ENCODE results near the gene CNOT3. TPM values are rescaled to one million over a fixed set of nuclear protein-coding genes. Genes with fewer than 3 reads are reported as not detected.

Gene CNOT3
- total and polyA plus RNA-seq, 2 donors (not counting 3 experiments of a cell fraction or from before 2014, with no cell fraction given): 20.4 to 74.7 TPM

DNA sequence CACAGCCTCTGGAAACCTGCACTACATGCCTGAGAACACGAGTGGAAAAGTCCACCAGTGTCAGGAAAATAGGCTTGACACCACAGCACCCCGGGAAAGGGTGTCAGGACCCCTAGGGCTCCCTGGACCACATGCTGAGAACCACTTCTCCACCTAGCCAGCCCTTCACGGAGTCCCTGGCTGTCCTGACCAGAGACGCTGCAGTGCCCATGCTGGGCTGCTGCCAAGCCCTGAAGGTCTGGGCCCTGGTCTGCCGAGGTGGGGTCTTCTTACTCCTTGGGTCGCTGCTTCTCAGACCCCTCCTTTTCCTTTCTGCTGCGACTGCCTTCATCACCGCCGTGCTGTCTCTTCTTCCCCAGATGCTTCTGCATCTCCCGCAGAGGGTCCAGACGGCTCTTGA is 18.9 kb downstream of the CNOT3 start:
- Histone ChIP-seq H3K9me3 (replicated peaks; ENCODE audit: control insufficient read depth, insufficient read depth, low read length) (no peaks in the 10 kb centered on the region), H3K9me1 (replicated peaks; ENCODE audit: control insufficient read depth, extremely low read depth, insufficient read depth, low read length) (no peaks in the 10 kb centered on the region), H3K27me3 (ENCODE audit: control insufficient read depth in 2 of 2, insufficient read depth in 2 of 2, low read length in 2 of 2) (no peaks in the 10 kb centered on the region), H3K79me2 (ENCODE audit: control insufficient read depth, insufficient read depth, low read length) (peaks cover 4% of the 10 kb centered on the region), H3K4me1 (ENCODE audit: control insufficient read depth, extremely low read depth, insufficient read depth, low read length) (peaks cover 18% of the 10 kb centered on the region), H2AFZ (ENCODE audit: low read depth, low read length) (no peak overlapping the region), H3K27ac (ENCODE audit: insufficient read depth, low read depth, low read length) (no peak overlapping the region), H3K4me3 (replicated peaks in 1 of 3; ENCODE audit: insufficient read depth in 1 of 3, low read depth in 1 of 3, low read length in 3 of 3) (no peak overlapping the region), H4K20me1 (replicated peaks; ENCODE audit: control insufficient read depth, extremely low read depth, insufficient read depth, low read length) (no peaks in the 10 kb centered on the region), H3K9ac (replicated peaks; ENCODE audit: extremely low read depth, insufficient read depth, low read length) (no peak overlapping the region), H3K36me3 (ENCODE audit: control insufficient read depth in 2 of 2, extremely low read depth in 1 of 2, insufficient read depth in 2 of 2, low read length in 2 of 2) (peaks cover 11 to 50% of the 10 kb centered on the region in 2 experiments), H3K4me2 (ENCODE audit: insufficient read depth, low read length) (no peak overlapping the region)
- TF ChIP-seq, protein P1, sequence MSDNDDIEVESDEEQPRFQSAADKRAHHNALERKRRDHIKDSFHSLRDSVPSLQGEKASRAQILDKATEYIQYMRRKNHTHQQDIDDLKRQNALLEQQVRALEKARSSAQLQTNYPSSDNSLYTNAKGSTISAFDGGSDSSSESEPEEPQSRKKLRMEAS (IDR thresholded peaks at IDR 0.05; ENCODE audit: insufficient read depth, insufficient read length): no peak
- TF ChIP-seq MYC (IDR thresholded peaks at IDR 0.05; ENCODE audit: low read depth, low read length) (no peak), GATA2 (IDR thresholded peaks at IDR 0.05; ENCODE audit: insufficient read depth, insufficient read length, low read depth, low read length) (no peak), EZH2 (IDR thresholded peaks at IDR 0.05; ENCODE audit: borderline replicate concordance, low read depth, low read length, severe bottlenecking) (no peak), JUN (IDR thresholded peaks at IDR 0.05; ENCODE audit: borderline replicate concordance, insufficient read depth, insufficient read length, low read depth) (no peak), POLR2AphosphoS5 (IDR thresholded peaks at IDR 0.05; ENCODE audit: insufficient read depth, low read depth, low read length) (no peak), POLR2A (IDR thresholded peaks at IDR 0.05; ENCODE audit: low read depth, low read length) (no peak), FOS (IDR thresholded peaks at IDR 0.05; ENCODE audit: borderline replicate concordance, insufficient read depth, low read length) (no peak)
- TF ChIP-seq, protein P2, sequence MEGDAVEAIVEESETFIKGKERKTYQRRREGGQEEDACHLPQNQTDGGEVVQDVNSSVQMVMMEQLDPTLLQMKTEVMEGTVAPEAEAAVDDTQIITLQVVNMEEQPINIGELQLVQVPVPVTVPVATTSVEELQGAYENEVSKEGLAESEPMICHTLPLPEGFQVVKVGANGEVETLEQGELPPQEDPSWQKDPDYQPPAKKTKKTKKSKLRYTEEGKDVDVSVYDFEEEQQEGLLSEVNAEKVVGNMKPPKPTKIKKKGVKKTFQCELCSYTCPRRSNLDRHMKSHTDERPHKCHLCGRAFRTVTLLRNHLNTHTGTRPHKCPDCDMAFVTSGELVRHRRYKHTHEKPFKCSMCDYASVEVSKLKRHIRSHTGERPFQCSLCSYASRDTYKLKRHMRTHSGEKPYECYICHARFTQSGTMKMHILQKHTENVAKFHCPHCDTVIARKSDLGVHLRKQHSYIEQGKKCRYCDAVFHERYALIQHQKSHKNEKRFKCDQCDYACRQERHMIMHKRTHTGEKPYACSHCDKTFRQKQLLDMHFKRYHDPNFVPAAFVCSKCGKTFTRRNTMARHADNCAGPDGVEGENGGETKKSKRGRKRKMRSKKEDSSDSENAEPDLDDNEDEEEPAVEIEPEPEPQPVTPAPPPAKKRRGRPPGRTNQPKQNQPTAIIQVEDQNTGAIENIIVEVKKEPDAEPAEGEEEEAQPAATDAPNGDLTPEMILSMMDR (IDR thresholded peaks at IDR 0.05; ENCODE audit: extremely low read depth in 1 of 2, insufficient read depth in 1 of 2, low read depth in 1 of 2, low read length in 2 of 2): no peak
- ChIA-PET POLR2A (no interaction called here), CTCF (no interaction called here)
- dilution Hi-C loops (cut with MboI; ENCODE audit: extremely low pct_ligation_motif_present, low sequenced_read_pairs): no loop called here
- BruUV-seq (replicated peaks): no TSS peak
- DNase-seq (ENCODE audit: low read depth, low spot score): no peak
- FAIRE-seq: no peak
- intact Hi-C loops (cut with micrococcal nuclease): no loop called here

Data from endothelial cell of umbilical vein (primary cell).